Kasumi-1 (cell line): ENCODE data around the gene PRDX6.
"Not testable (repeated sequence)": the region's sequence is repeated elsewhere in the genome, so short reads cannot be mapped to it uniquely, and the experiment has no call there.

ENCODE experiments used
- DNase-seq, 2 experiments: peaks; one replicate each; lab custom pipeline; 2025; lab: John Stamatoyannopoulos, UW

PRDX6 gene

GRCh38 chr1:173496757-173497320, 19.7 kb downstream of the PRDX6 start:
- DNase-seq, result no peak

GRCh38 chr1:173499729-173500128, 22.6 kb downstream of the PRDX6 start:
- no peak for DNase-seq

- DNase-seq, result no peak
Measured at GRCh38 chr1:173502104-173502503, 25.0 kb downstream of the PRDX6 start.

- DNase-seq, result no peak
Measured at GRCh38 chr1:173503391-173503790, 26.3 kb downstream of the PRDX6 start.

GRCh38 chr1:173504268-173504667, 27.1 kb downstream of the PRDX6 start:
- no peak for DNase-seq

GRCh38 chr1:173505391-173505790, 28.3 kb downstream of the PRDX6 start:
- no peak for DNase-seq

- no peak for DNase-seq
Measured at GRCh38 chr1:173506437-173506836, 29.3 kb downstream of the PRDX6 start.

GRCh38 chr1:173507205-173507846, 30.2 kb downstream of the PRDX6 start:
- no peak for DNase-seq

- DNase-seq, result no peak
Measured at GRCh38 chr1:173507847-173508209, 30.7 kb downstream of the PRDX6 start.

- no peak for DNase-seq
Measured at GRCh38 chr1:173508541-173508940, 31.4 kb downstream of the PRDX6 start.

- no peak for DNase-seq
Measured at GRCh38 chr1:173509797-173510196, 32.7 kb downstream of the PRDX6 start.

GRCh38 chr1:173514503-173514902, 37.4 kb downstream of the PRDX6 start:
- DNase-seq, result not testable (repeated sequence)

GRCh38 chr1:173520799-173521198, 43.7 kb downstream of the PRDX6 start:
- no peak for DNase-seq

- DNase-seq, result no peak
Measured at GRCh38 chr1:173523329-173523728, 46.2 kb downstream of the PRDX6 start.

GRCh38 chr1:173525926-173526325, 48.8 kb downstream of the PRDX6 start:
- no peak for DNase-seq

GRCh38 chr1:173527151-173527826, 50.2 kb downstream of the PRDX6 start:
- no peak for DNase-seq

- no peak for DNase-seq
Measured at GRCh38 chr1:173529106-173529505, 52.0 kb downstream of the PRDX6 start.

- no peak for DNase-seq
Measured at GRCh38 chr1:173530795-173531693, 53.9 kb downstream of the PRDX6 start.

- no peak for DNase-seq
Measured at GRCh38 chr1:173532237-173532636, 55.1 kb downstream of the PRDX6 start.

GRCh38 chr1:173536223-173536622, 59.1 kb downstream of the PRDX6 start:
- no peak for DNase-seq
